Osteoblast (primary cell): ENCODE measurements around the gene SHFL. TPM values are rescaled to one million over a fixed set of nuclear protein-coding genes. Genes with fewer than 3 reads are reported as not detected.
A peak's percentile ranks its signal among the peaks of the same experiment; 100 is the strongest.

ENCODE experiments used
- DNase-seq: peaks from one replicate; pipeline ENCODE4 v3.0.0; 2011; ENCODE audit warnings: low spot score, mixed read lengths; ENCODE audit not compliant: insufficient read length; ENCODE audit errors: missing footprints
- H2AFZ ChIP-seq: 2 replicates; pipeline ENCODE4 v1.6.0; 2011; ENCODE audit warnings: mild to moderate bottlenecking, low read length
- H3K27ac ChIP-seq: 2 replicates; pipeline ENCODE4 v1.5.1; 2011; ENCODE audit warnings: mild to moderate bottlenecking, low read depth, low read length, moderate library complexity
- H3K27me3 ChIP-seq: 2 replicates; pipeline ENCODE4 v1.6.0; 2012; ENCODE audit warnings: mild to moderate bottlenecking, control low read depth, inconsistent platforms, low read length, moderate library complexity; ENCODE audit not compliant: insufficient read depth
- H3K36me3 ChIP-seq: 2 replicates; pipeline ENCODE4 v1.5.1; 2011; ENCODE audit warnings: mild to moderate bottlenecking, low read length, control low read depth, moderate library complexity; ENCODE audit not compliant: insufficient read depth
- H3K4me1 ChIP-seq: 2 replicates; pipeline ENCODE4 v1.5.1; 2011; ENCODE audit warnings: mild to moderate bottlenecking, low read length, control low read depth, moderate library complexity; ENCODE audit not compliant: insufficient read depth
- H3K4me2 ChIP-seq: 2 replicates; pipeline ENCODE4 v1.6.0; 2011; ENCODE audit warnings: mild to moderate bottlenecking, low read length; ENCODE audit not compliant: insufficient read depth
- H3K4me3 ChIP-seq: fragments of 200-600 bp; sonication (generic); 3 replicates; pipeline ENCODE4 v1.5.1; 2012; ENCODE audit warnings: mild to moderate bottlenecking, low read length, inconsistent platforms; ENCODE audit not compliant: insufficient read depth
- H3K79me2 ChIP-seq: 2 replicates; pipeline ENCODE4 v1.6.0; 2012; ENCODE audit warnings: mild to moderate bottlenecking, low read length, control low read depth, inconsistent platforms; ENCODE audit not compliant: insufficient read depth
- H3K9me3 ChIP-seq: 2 replicates; pipeline ENCODE4 v1.5.1; 2011; ENCODE audit warnings: low read depth, low read length, control low read depth
- H4K20me1 ChIP-seq: 2 replicates; pipeline ENCODE4 v1.6.0; 2012; ENCODE audit warnings: mild to moderate bottlenecking, low read length, control low read depth; ENCODE audit not compliant: insufficient read depth
- CTCF ChIP-seq: IDR thresholded peaks from 2 replicates; pipeline ENCODE4 v1.5.1; 2011; ENCODE audit warnings: mild to moderate bottlenecking, low read depth, low read length, moderate library complexity; ENCODE audit errors: extremely low read depth
- total RNA-seq: library from RNA; depleted of rRNA; stranded (reverse); fragments of >200 nt; gene quantifications from 2 replicates; pipeline ENCODE4 v1.2.3, GENCODE V29; 2012

SHFL gene
- total RNA-seq, 1 donor, result 22.4 TPM

DNA sequence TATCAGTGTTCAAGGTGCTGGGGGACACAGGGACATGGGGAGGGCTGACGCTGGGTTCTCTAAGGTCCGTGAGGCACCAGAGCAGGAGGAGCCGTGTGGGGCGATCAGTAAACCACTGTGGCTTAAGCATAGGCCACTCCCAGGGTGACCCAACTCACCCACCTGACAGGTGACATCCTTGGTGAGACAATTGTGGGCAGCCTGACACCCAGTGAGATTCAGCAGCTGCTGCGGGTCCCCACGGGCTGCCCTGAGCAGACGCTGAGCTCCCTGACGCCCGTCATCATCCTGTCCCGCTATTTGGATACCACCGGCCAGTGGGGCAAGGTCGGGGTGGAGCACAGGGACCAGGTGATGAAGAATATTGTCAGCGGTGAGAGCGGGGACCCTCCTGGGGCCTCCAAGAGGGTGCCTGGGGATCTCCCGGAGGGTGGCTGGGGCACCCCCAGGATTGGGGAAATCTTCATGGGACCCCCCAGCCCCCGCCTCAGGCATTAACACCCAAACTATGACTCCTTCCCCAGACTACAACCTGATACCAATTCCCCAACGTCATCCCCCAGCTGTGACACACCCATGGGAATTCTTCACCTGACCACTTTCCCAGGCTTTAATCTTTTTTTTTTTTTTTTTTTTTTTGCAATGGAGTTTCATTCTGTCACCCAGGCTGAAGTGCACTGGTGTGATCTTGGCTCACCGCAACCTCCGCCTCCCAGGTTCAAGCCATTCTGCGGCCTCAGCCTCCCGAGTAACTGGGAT is 33.3 kb upstream of the SHFL start:
- no peak for TF ChIP-seq CTCF
- H2AFZ ChIP-seq, result no peak overlapping the region
- no peaks in the 10 kb centered on the region for H3K79me2 ChIP-seq
- no peak overlapping the region for H3K4me2 ChIP-seq
- H3K27me3 ChIP-seq, result no peaks in the 10 kb centered on the region
- H3K4me3 ChIP-seq, result no peak overlapping the region
- DNase-seq, result no peak
- H3K36me3 ChIP-seq, result no peaks in the 10 kb centered on the region
- H3K27ac ChIP-seq, result no peak overlapping the region
- H4K20me1 ChIP-seq, result no peaks in the 10 kb centered on the region
- H3K4me1 ChIP-seq, result no peaks in the 10 kb centered on the region
- no peaks in the 10 kb centered on the region for H3K9me3 ChIP-seq

DNA sequence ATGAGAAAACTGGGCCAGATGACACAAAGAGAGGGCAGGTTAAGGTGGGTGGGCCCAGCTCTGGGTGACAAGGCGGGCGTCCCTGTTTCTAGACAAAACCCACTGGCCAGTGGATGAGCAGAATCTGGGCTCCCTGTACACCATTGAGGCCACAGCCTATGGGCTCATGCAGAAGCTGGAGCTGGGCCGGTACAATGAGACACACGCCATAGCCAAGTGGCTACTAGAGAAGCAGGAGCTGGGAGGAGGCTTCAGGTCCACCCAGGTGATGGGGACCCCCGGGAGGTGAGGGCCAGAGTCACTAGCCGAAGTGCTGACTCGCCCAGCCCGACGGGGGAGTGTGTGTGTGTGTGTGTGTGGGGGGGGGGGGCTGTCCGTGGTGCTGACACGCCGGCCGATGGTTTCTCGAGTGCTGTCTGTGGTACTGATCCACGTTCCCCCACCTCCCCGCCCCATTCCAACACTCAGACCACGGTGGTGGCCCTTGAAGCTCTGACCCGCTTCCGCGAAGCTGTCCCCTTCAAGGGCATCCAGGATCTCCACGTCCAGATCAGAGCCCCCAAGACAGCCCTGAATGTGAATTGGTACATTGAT is 24.3 kb upstream of the SHFL start:
- Histone ChIP-seq H3K9me3 (no peaks in the 10 kb centered on the region), H3K36me3 (no peaks in the 10 kb centered on the region), H3K4me3 (no peak overlapping the region), H4K20me1 (no peaks in the 10 kb centered on the region), H3K27ac (no peak overlapping the region), H2AFZ (no peak overlapping the region), H3K4me1 (no peaks in the 10 kb centered on the region), H3K27me3 (no peaks in the 10 kb centered on the region), H3K79me2 (no peaks in the 10 kb centered on the region), H3K4me2 (no peak overlapping the region)
- TF ChIP-seq CTCF, result no peak
- DNase-seq, result peak; percentile 56

GRCh38 chr19:10068205-10068604 is 17.9 kb upstream of the SHFL start:
- Histone ChIP-seq H3K4me2 (no peak overlapping the region), H3K27ac (no peak overlapping the region), H3K36me3 (no peaks in the 10 kb centered on the region), H3K9me3 (no peaks in the 10 kb centered on the region), H3K4me1 (no peaks in the 10 kb centered on the region), H3K79me2 (no peaks in the 10 kb centered on the region), H2AFZ (no peak overlapping the region), H4K20me1 (no peaks in the 10 kb centered on the region), H3K4me3 (no peak overlapping the region), H3K27me3 (no peaks in the 10 kb centered on the region)
- TF ChIP-seq CTCF, result no peak
- DNase-seq, result no peak

DNA sequence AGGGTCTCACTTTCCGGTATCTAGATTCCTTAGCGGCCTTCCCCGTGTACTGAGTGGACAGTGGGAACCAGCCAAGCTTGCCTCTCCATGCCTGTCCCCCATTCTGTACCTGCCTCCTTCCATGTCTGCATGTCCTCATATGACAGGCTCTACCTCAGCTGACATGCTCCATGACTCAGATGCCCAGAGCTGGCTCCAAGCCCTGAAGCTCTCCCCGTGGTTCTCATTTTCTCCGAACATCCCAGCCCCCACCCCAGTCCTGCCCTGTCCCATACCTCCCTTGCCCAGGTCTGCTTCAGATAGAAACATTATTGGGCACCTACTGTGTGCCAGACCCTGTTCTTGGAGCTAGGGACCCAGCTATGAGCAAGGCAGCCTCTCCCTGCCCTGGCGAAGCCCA is 17.1 kb upstream of the SHFL start:
- DNase-seq, result peak; percentile 76
- H3K79me2 ChIP-seq, result no peaks in the 10 kb centered on the region
- no peak for TF ChIP-seq CTCF
- no peaks in the 10 kb centered on the region for H3K27me3 ChIP-seq
- no peaks in the 10 kb centered on the region for H3K36me3 ChIP-seq
- H2AFZ ChIP-seq, result no peak overlapping the region
- no peak overlapping the region for H3K4me3 ChIP-seq
- H3K4me1 ChIP-seq, result no peaks in the 10 kb centered on the region
- no peak overlapping the region for H3K4me2 ChIP-seq
- H4K20me1 ChIP-seq, result no peaks in the 10 kb centered on the region
- H3K9me3 ChIP-seq, result no peaks in the 10 kb centered on the region
- no peak overlapping the region for H3K27ac ChIP-seq
